ENCODE results near the gene OPA1.

The OPA1 gene

GRCh38 chr3:193712938-193713337 lies 119.9 kb downstream of the OPA1 start:
- no peak for DNase-seq

DNA sequence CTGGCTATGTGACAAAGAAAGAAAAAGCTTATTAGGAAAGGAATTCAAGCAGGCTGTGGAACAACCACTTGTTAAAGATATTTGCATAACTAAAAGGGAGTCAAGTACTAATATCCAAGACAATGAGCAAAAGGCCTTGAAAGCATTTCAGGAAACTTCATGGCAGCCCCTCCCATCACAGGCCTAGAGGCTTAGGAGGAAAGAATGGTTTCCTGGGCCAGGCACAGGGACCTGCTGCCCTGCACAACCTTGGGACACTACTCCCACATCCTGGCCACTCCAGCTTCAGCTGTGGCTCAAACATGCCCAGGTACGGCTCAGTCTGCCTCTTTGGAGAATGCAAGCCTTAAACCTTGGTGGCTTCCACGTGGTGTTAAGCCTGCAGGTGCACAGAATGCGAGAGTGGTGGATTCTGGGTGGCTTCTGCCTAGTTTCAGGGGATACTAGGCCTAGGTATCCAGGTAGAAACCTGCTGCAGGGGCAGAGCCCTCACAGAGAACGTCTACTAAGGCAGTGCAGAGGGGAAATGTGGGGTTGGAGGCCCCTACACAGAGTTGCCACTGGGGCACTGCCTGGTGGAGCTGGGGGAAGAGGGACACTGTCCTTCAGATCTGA lies 121.6 kb downstream of the OPA1 start:
- DNase-seq, result no peak

- no peak for DNase-seq
Observed at GRCh38 chr3:193716150-193716549, 123.1 kb downstream of the OPA1 start.

DNA sequence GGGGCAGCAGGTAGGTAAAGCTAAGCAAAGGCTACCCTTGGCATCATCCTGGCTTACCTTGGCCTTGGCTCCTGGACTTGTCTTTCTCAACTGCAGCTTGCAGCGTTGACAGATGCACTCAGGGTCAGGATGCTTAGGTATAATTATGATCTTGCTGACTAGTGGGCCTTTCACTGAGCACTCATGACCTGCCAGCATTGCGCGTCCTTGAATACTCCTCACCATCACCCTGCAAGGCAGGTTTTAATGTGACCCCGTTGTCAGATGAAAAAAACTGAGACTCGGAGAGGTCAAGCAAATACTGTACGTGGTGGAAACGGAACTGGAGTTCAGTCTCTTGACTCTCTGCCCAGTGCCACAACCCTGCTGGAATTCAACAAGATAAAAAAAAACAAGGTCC lies 126.7 kb downstream of the OPA1 start:
- no peak for DNase-seq

DNA sequence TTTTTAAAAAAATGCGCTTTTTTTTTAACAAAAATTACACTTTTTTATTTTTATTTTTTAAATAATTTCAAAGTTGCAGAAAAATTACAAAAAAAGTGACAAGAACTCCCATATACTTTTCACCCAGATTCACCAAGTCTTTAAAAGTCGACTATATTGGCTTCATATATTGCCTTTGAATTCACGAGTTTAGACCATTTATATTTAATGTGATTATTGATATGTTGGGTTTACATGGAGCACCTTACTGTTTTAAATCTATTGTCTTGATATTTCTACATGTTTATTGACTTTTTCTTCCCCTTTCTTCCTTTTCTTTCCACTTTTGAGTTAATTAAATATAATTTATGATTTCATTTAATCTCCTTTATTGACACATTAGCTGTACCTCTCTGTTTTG lies 127.2 kb downstream of the OPA1 start:
- DNase-seq, result no peak

DNA sequence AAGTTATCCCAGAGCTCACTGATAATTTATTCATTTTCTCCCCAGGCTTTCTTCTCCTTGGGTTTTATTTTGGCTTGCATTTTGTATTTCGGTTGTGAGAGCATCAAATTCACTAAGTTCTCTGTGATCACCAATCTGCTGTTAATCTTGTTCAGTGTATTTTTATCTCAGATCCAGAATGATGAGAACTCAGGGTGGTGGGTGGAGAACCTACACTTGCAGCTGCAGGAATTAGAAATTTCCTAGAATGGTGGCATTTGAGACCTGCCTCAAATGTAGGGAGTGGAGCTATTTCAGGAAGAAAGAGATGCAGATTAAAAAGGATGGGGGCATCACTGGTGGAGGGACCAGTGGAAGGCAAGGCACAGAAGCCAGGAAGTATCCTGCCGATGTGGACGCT lies 129.6 kb downstream of the OPA1 start:
- no peak for DNase-seq

- no peak for DNase-seq
Observed at GRCh38 chr3:193727089-193727488, 134.1 kb downstream of the OPA1 start.

DNA sequence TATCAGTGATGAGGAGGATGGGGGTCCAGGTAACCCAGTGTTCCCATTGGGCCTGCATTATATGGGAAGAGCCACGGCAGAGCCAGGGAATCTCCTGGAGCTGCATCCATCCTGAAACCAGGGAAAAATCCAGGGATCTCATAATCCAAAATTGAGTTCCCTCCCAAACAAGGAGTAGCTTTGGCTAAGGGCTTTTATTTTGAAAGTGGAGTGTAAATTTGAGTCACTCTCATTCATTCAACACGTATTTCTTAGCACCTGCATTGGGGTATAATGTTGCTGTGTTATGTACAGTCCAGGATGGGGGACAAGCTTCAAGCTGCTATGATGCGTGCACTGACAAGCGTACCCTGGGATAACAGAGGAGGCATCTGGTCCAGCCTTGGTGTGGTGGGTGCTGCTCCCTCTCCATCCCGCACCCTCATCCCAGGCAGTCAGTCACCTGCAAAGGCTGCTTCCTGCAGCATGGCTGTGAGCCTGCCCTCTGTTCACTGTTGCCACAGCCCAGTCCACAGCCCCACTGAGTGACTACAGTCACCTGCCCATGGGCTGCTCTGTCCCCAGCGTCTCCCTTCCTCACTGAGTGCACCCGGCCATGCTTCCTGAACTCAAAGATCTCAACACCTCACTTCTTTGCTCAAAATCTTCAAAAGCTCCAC lies 135.6 kb downstream of the OPA1 start:
- DNase-seq, result no peak

DNA sequence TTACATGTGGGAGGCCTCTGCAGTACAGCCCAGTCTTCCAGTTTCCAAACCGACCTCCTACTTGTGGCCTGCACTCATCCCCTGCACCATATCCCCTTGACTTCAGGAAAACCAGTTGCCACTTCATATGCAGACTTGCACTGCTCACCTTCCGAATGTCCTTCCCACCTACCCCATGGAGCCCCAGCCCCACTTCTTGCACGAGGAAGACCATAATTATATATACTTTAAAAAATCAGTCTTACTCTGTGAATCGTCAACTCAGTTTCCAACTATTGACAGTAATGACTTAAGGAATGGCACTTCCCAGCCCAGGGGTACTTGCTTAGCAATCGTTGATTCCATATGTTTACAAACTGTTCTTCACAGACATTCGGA lies 136.1 kb downstream of the OPA1 start:
- no peak for DNase-seq

GRCh38 chr3:193729601-193730000 lies 136.6 kb downstream of the OPA1 start:
- no peak for DNase-seq

DNA sequence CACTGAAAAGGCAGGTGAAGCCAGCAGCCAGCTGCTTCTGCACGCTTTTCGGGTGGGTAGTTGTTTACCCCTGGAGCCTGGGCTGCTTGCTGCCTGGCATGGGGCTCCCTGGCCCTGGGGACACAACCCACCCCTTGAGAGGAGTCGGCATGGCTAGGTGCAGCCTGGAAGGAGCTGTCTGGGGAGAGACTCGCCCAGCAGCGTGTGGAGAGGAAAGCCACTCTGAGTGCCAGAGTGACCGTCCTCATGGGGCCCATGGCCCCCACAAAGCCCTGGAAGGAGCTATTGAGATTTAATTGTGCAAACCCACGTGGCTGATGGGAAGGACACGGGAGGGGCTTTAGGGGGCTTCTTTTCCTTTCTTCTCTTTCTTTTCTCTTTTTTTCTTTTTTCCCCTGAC lies 137.5 kb downstream of the OPA1 start:
- DNase-seq, result no peak

- no peak for DNase-seq
Observed at GRCh38 chr3:193730976-193731375, 138.0 kb downstream of the OPA1 start.

- no peak for DNase-seq
Observed at GRCh38 chr3:193731656-193732055, 138.6 kb downstream of the OPA1 start.

DNA sequence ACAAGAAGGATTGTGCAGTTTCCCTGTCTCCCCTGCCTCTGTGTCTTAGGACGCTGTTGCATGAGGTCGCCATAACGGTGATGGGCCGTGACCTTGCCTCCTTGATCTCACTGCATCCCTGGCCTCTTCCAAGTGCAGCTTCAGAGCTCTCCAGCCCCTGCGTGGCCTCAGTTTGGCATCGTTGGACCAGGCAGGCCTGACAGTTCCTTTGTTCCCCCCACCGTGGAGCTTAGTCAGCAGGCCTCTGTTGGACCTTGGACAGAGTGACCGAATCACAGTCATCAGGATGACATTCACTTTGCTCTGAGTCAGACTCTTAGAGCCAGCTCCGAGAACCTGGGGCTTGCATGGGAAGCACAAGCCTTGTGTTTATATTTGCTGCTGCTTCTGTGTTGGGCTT lies 139.4 kb downstream of the OPA1 start:
- DNase-seq, result no peak

- no peak for DNase-seq
Observed at GRCh38 chr3:193732827-193733226, 139.8 kb downstream of the OPA1 start.

- DNase-seq, result no peak
Observed at GRCh38 chr3:193734737-193735366, 141.8 kb downstream of the OPA1 start.

- DNase-seq, result no peak
Observed at GRCh38 chr3:193735850-193736249, 142.8 kb downstream of the OPA1 start.

DNA sequence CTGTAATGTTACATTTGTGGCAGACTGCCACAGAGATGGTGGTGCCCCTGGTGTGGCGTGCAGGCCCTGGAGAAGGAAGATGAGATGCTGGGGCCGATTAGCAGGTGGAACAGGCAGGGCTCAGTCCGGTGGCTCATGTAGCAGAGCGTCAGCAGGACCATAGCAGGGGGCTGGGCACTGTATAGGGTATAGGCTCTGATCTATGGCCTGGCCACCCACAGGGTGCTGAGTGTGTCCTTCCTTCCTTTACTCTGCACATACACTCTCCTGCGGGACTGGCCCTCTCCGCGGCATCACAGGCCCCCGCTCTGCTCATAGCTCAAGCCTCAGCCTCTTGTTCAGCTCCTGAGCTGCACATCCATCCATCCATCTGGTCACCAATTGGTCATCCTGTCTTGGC lies 143.6 kb downstream of the OPA1 start:
- DNase-seq, result no peak

GRCh38 chr3:193737191-193737751 lies 144.3 kb downstream of the OPA1 start:
- no peak for DNase-seq

DNA sequence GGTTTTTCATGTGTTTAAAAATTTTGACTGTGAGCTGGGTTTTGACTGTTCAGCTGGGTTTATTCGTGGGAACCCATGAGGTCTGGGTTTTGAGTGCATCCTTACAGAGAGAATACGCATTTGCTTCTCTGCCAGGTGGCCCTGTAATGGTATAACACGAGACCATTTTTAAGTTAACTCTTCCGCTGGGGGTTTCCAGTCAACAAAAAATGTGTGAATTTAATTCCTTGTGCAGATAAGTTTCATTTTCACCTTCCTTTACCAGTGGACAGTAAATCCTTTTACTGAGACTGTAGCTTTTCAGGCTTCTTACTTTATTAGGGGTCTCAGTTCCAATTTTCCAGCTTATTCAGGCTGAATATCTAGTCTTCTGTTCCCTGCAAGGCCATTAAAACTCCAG lies 149.6 kb downstream of the OPA1 start:
- no peak for DNase-seq

GRCh38 chr3:193743702-193744047 lies 150.7 kb downstream of the OPA1 start:
- DNase-seq, result no peak

- DNase-seq, result no peak
Observed at GRCh38 chr3:193744048-193744821, 151.2 kb downstream of the OPA1 start.

- no peak for DNase-seq
Observed at GRCh38 chr3:193744822-193745684, 152.0 kb downstream of the OPA1 start.

Measured in activated CD4-positive, alpha-beta T cell treated with anti-CD3 and anti-CD28 coated beads, Interleukin-2, amount 50 U/mL, for 48 hours (primary cell).